T-cell (primary cell): ENCODE measurements around the gene USE1. TPM values are rescaled to one million over a fixed set of nuclear protein-coding genes. Genes with fewer than 3 reads are reported as not detected.
A peak's percentile ranks its signal among the peaks of the same experiment; 100 is the strongest.

Source experiments
- ATAC-seq, 4 experiments: fragments of 200-7000 bp in 3 of 4; fragments of 150-1000 bp in 1 of 4; cut with Tn5 transposase; replicated peaks in 1 of 4; 1 replicate in 3 of 4; 2 replicates in 1 of 4; pipeline ENCODE4 v1.10.0; 2021; ENCODE audit warnings: moderate library complexity in 3 of 4, mild to moderate bottlenecking in 2 of 4, moderate number of reproducible peaks in 1 of 4
- CTCF ChIA-PET, 2 donors: fragments of 300-600 bp; sonication (Branson Sonifier 250); formaldehyde crosslinking; loops; one replicate each; lab custom pipeline; 2022; ENCODE audit warnings: antibody characterized with exemption in 2 of 2; lab: Charles Lee
- POLR2A ChIA-PET, 2 donors: fragments of 300-600 bp; sonication (Branson Sonifier 250); formaldehyde crosslinking; loops; one replicate each; lab custom pipeline; 2022; ENCODE audit warnings: antibody characterized with exemption in 2 of 2; lab: Charles Lee
- DNase-seq, 35 experiments: peaks; one replicate each; pipeline versions ENCODE4 v3.0.0 to v3.0.0-alpha.2; 2013 to 2023
- H3K27ac ChIP-seq: one replicate; pipeline ENCODE4 v1.5.1; 2013; ENCODE audit warnings: low read length
- H3K27me3 ChIP-seq, 2 experiments: replicated peaks in 1 of 2; 1 replicate in 1 of 2; 2 replicates in 1 of 2; pipeline versions ENCODE4 v1.6.1 to v1.7.0; 2013; ENCODE audit warnings: low read length in 1 of 2, mixed read lengths in 1 of 2; ENCODE audit not compliant: control insufficient read depth in 2 of 2, insufficient read depth in 2 of 2; ENCODE audit errors: extremely low read depth in 1 of 2
- H3K36me3 ChIP-seq, 2 donors: 1 replicate in 1 of 2; 2 replicates in 1 of 2; pipeline versions ENCODE4 v1.6.1 to v1.7.0; 2013; ENCODE audit warnings: low read length in 1 of 2; ENCODE audit not compliant: control insufficient read depth in 2 of 2, insufficient read depth in 1 of 2; ENCODE audit errors: extremely low read depth in 1 of 2
- H3K4me1 ChIP-seq, 2 experiments: 1 replicate in 1 of 2; 2 replicates in 1 of 2; pipeline versions ENCODE4 v1.6.1 to v1.7.0; 2013; ENCODE audit warnings: low read length in 2 of 2, mixed read lengths in 1 of 2; ENCODE audit not compliant: insufficient read depth in 2 of 2, control insufficient read depth in 1 of 2; ENCODE audit errors: extremely low read depth in 1 of 2
- H3K4me3 ChIP-seq, 2 donors: 1 replicate in 1 of 2; 2 replicates in 1 of 2; pipeline versions ENCODE4 v1.5.1 to v1.7.0; 2013; ENCODE audit warnings: mild to moderate bottlenecking in 2 of 2, low read length in 1 of 2, moderate library complexity in 1 of 2; ENCODE audit not compliant: control insufficient read depth in 1 of 2; ENCODE audit errors: extremely low read depth in 1 of 2
- H3K9me3 ChIP-seq: 2 replicates; pipeline ENCODE4 v1.7.0; 2013
- H3K27ac Mint-ChIP-seq, 2 donors: one replicate each; pipeline ENCODE4 v1.8.0; 2020 to 2021; ENCODE audit warnings: mild to moderate bottlenecking in 2 of 2, mixed read lengths in 2 of 2
- H3K27me3 Mint-ChIP-seq, 2 donors: one replicate each; pipeline ENCODE4 v1.8.0; 2021 to 2022; ENCODE audit warnings: mixed read lengths in 2 of 2
- H3K36me3 Mint-ChIP-seq: one replicate; pipeline ENCODE4 v1.8.0; 2021; ENCODE audit warnings: mixed read lengths
- H3K4me1 Mint-ChIP-seq, 3 donors: one replicate each; pipeline ENCODE4 v1.8.0; 2020 to 2022; ENCODE audit warnings: mixed read lengths in 3 of 3, mild to moderate bottlenecking in 1 of 3
- H3K4me3 Mint-ChIP-seq, 3 donors: one replicate each; pipeline ENCODE4 v1.8.0; 2020 to 2022; ENCODE audit warnings: mild to moderate bottlenecking in 3 of 3, mixed read lengths in 3 of 3, moderate library complexity in 3 of 3
- H3K9me3 Mint-ChIP-seq, 3 donors: one replicate each; pipeline ENCODE4 v1.8.0; 2020 to 2022; ENCODE audit warnings: mixed read lengths in 3 of 3
- WGBS: methylation state at CpG from one replicate; pipeline ENCODE4 v1.1.5; 2013; ENCODE audit warnings: missing lambda C conversion rate; ENCODE audit not compliant: insufficient coverage; 5-methylcytosine and 5-hydroxymethylcytosine counted together
- total RNA-seq, 35 experiments: library from RNA in 6 of 35; stranded (reverse) in 6 of 35; fragments of 120-200 nt in 1 of 35; gene quantifications; one replicate each; pipeline versions ENCODE4 v1.2.1 to v1.2.4 and lab custom pipeline; 2013 to 2026

The USE1 gene
- total RNA-seq, 5 donors from 2014 or later (not counting 1 experiment from before 2014, with no cell fraction given), result 23.8 to 45.2 (median 38.6) TPM

DNA sequence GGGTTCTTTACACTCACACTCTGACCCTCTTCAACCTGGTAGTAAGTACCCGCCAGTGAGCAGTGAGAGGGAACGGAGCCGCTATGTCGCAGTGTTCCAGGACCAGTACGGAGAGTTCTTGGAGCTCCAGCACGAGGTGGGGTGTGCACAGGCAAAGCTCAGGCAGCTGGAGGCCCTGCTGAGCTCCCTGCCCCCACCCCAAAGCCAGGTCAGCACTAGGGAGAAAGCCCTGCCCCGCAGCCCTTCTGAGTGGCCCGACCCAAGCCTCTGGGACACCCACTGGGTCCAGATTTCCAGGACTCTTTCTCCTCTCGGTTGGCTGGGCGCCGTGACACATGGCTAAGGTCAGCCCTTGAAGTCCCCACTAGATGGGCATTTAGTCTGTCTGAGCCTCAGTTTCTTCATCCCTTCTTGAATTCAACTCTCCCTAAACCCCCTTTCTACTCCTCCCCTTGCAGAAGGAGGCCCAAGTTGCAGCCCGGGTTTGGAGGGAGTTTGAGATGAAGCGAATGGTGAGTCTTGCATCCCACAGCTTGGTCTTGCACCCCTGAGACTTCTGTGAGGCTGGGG, 12.7 kb downstream of the USE1 start:
- WGBS, result 87% methylated on average over 8 of the region's 13 CpGs
- no peak overlapping the region for H3K4me3 ChIP-seq
- H3K9me3 Mint-ChIP-seq, result no peaks in the 10 kb centered on the region
- ATAC-seq, result no peak
- no peak for DNase-seq
- H3K27ac Mint-ChIP-seq, result no peak overlapping the region
- peaks cover 0 to 2% of the 10 kb centered on the region in 2 experiments for H3K27me3 ChIP-seq
- H3K27me3 Mint-ChIP-seq, result no peaks in the 10 kb centered on the region
- H3K27ac ChIP-seq, result no peak overlapping the region
- H3K4me3 Mint-ChIP-seq, result peak overlapping the region in 1 of 3 donors; percentile 91
- H3K4me1 ChIP-seq, result peaks cover 0 to 23% of the 10 kb centered on the region in 2 experiments
- H3K4me1 Mint-ChIP-seq, result peaks cover 7 to 15% (median 9%) of the 10 kb centered on the region in 3 donors
- no peaks in the 10 kb centered on the region for H3K36me3 Mint-ChIP-seq
- ChIA-PET POLR2A (no interaction called here), CTCF (interaction anchor here in 1 of 2 donors (2.3 kb wide), 1 partner anchor 39 kb away, joined by 6 read pairs; the partner anchor contains the start of gene BABAM1)
- no peaks in the 10 kb centered on the region for H3K9me3 ChIP-seq
- H3K36me3 ChIP-seq, result peaks cover 9 to 15% of the 10 kb centered on the region in 2 donors

GRCh38 chr19:17229890-17230289, 14.7 kb downstream of the USE1 start:
- ChIA-PET CTCF (no interaction called here), POLR2A (no interaction called here)
- no peaks in the 10 kb centered on the region for H3K9me3 ChIP-seq
- H3K27ac ChIP-seq, result no peak overlapping the region
- no peak overlapping the region for H3K4me3 ChIP-seq
- no peaks in the 10 kb centered on the region for H3K9me3 Mint-ChIP-seq
- H3K36me3 ChIP-seq, result peaks cover 9 to 15% of the 10 kb centered on the region in 2 donors
- H3K4me3 Mint-ChIP-seq, result no peak overlapping the region
- H3K27me3 Mint-ChIP-seq, result no peaks in the 10 kb centered on the region
- WGBS, result 77% methylated on average over 3 of the region's 3 CpGs
- no peak for ATAC-seq
- peaks cover 0 to 2% of the 10 kb centered on the region in 2 experiments for H3K27me3 ChIP-seq
- H3K4me1 Mint-ChIP-seq, result peaks cover 13 to 26% (median 22%) of the 10 kb centered on the region in 3 donors
- no peaks in the 10 kb centered on the region for H3K36me3 Mint-ChIP-seq
- H3K4me1 ChIP-seq, result peaks cover 4 to 32% of the 10 kb centered on the region in 2 experiments
- DNase-seq, result no peak
- no peak overlapping the region for H3K27ac Mint-ChIP-seq

- ATAC-seq (no peak), DNase-seq (no peak)
- peaks cover 9 to 15% of the 10 kb centered on the region in 2 donors for H3K36me3 ChIP-seq
- H3K27me3 Mint-ChIP-seq, result no peaks in the 10 kb centered on the region
- CTCF ChIA-PET, result no interaction called here
- 98% methylated on average over 23 of the region's 25 CpGs for WGBS
- H3K9me3 Mint-ChIP-seq, result no peaks in the 10 kb centered on the region
- H3K4me3 ChIP-seq, result no peak overlapping the region
- no peaks in the 10 kb centered on the region for H3K9me3 ChIP-seq
- no peak overlapping the region for H3K4me3 Mint-ChIP-seq
- H3K27ac Mint-ChIP-seq, result no peak overlapping the region
- H3K4me1 Mint-ChIP-seq, result peaks cover 7 to 19% (median 16%) of the 10 kb centered on the region in 3 donors
- peaks cover 6 to 28% of the 10 kb centered on the region in 2 experiments for H3K4me1 ChIP-seq
- POLR2A ChIA-PET, result no interaction called here
- H3K27me3 ChIP-seq, result peaks cover 0 to 2% of the 10 kb centered on the region in 2 experiments
- H3K36me3 Mint-ChIP-seq, result no peaks in the 10 kb centered on the region
- H3K27ac ChIP-seq, result no peak overlapping the region
These were observed 17.1 kb downstream of the USE1 start for GRCh38 chr19:17232258-17232657.

DNA sequence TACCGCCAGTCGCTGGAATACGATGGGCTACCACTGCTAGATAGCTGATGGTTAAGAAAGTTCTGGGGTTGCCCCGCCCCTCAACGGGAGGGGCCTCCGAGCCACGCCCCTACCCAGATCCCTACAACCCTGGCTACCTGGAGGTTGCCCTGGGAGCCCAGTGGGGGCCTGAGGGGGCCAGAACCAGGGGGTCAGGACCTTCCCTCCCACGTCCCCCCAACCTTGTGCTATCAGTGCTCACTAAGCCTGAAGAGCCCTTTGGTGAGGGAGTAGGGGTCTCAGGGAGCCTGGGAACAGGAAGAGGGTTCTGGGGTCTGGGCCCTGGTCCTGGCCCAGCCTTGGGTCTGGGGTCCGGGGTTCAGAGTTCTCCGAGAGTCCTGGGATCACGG, 19.7 kb downstream of the USE1 start:
- ATAC-seq (peak; percentile 52 to 64 (median 56)), DNase-seq (peak in 28 of 35 experiments; percentile 24 to 74 (median 44))
- no peaks in the 10 kb centered on the region for H3K27me3 Mint-ChIP-seq
- Histone ChIP-seq H3K9me3 (no peaks in the 10 kb centered on the region), H3K27me3 (peaks cover 0 to 2% of the 10 kb centered on the region in 2 experiments), H3K4me1 (peaks cover 6 to 21% of the 10 kb centered on the region in 2 experiments), H3K27ac (no peak overlapping the region), H3K36me3 (peaks cover 3 to 15% of the 10 kb centered on the region in 2 donors), H3K4me3 (peak overlapping the region; percentile 69 to 83)
- peak overlapping the region; percentile 64 to 72 for H3K27ac Mint-ChIP-seq
- H3K4me3 Mint-ChIP-seq, result peak overlapping the region; percentile 74 to 81 (median 78)
- peaks cover 6 to 17% (median 11%) of the 10 kb centered on the region in 3 donors for H3K4me1 Mint-ChIP-seq
- 0% methylated on average over 1 of the region's 11 CpGs for WGBS
- CTCF ChIA-PET, result interaction anchor here in 1 of 2 donors (0.6 to 1.6 kb wide), 4 partner anchors 20 to 79 kb away, joined by 3 to 6 read pairs (median 4); partner anchors contain the start of gene USE1
- H3K36me3 Mint-ChIP-seq, result no peaks in the 10 kb centered on the region
- POLR2A ChIA-PET, result no interaction called here
- H3K9me3 Mint-ChIP-seq, result no peaks in the 10 kb centered on the region

DNA sequence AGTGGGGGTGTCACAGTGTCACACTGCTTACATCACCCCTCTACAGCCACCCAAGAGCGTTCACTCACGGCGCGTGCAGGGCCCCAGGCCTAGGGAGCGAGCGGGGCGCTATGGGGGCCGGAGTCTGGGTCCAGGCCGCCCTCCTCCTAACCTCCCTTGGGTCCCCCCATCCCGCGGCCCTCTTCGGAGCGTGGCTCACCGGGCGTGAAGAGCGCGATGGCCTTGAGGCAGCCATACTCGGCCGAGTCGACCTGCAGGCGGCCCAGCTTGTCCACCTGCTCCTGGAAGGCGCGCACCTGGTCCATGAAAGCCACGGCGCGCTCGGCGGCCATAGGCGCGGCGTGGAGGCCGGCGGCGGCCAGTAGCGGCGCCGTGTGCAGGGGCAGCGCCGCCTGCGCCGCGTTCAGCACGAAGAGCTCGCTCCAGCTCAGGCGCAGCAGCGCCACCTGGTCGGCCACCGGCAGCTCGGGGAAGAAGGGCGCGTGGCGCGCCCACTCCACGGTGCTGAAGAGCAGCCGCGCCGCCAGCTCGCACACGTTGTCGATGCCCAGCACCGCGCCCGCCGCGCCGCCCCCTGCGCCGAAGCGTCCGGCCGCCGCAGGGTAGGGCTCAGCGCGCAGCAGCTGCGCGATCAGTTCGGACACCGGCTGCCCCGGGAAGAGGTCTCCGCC, 20.3 kb downstream of the USE1 start:
- H3K9me3 Mint-ChIP-seq, result no peaks in the 10 kb centered on the region
- Histone ChIP-seq H3K36me3 (peaks cover 3 to 15% of the 10 kb centered on the region in 2 donors), H3K27me3 (peaks cover 0 to 2% of the 10 kb centered on the region in 2 experiments), H3K4me1 (peaks cover 6 to 21% of the 10 kb centered on the region in 2 experiments), H3K27ac (no peak overlapping the region), H3K9me3 (no peaks in the 10 kb centered on the region), H3K4me3 (peak overlapping the region; percentile 69 to 83)
- under 1% methylated on average over 78 of the region's 80 CpGs for WGBS
- ChIA-PET CTCF (interaction anchor here in 1 of 2 donors (0.5 to 1.6 kb wide), 5 partner anchors 20 to 152 kb away, joined by 3 to 6 read pairs (median 4); partner anchors contain the start of gene USE1), POLR2A (interaction anchor here in 1 of 2 donors (0.5 kb wide), 1 partner anchor 160 kb away, joined by 3 read pairs; the partner anchor contains the start of gene MYO9B)
- peak overlapping the region; percentile 74 to 81 (median 78) for H3K4me3 Mint-ChIP-seq
- H3K27me3 Mint-ChIP-seq, result no peaks in the 10 kb centered on the region
- peak; percentile 89 to 96 (median 94) for ATAC-seq
- DNase-seq, result peak; percentile 51 to 88 (median 71)
- H3K36me3 Mint-ChIP-seq, result no peaks in the 10 kb centered on the region
- peaks cover 6 to 17% (median 11%) of the 10 kb centered on the region in 3 donors for H3K4me1 Mint-ChIP-seq
- H3K27ac Mint-ChIP-seq, result peak overlapping the region; percentile 64 to 72
